Ectodermal cell (in vitro differentiated cells): ENCODE results near the gene AMBP. TPM values are rescaled to one million over a fixed set of nuclear protein-coding genes. Genes with fewer than 3 reads are reported as not detected.

Experiments
- H3K27ac ChIP-seq: 2 replicates; pipeline ENCODE4 v1.7.0; 2013; ENCODE audit warnings: mild to moderate bottlenecking, low read depth, low read length; ENCODE audit not compliant: insufficient read depth, poor library complexity, severe bottlenecking
- H3K27me3 ChIP-seq: 2 replicates; pipeline ENCODE4 v1.7.0; 2013; ENCODE audit warnings: mild to moderate bottlenecking, low read length; ENCODE audit not compliant: insufficient read depth, control insufficient read depth, poor library complexity, severe bottlenecking
- H3K36me3 ChIP-seq: one replicate; pipeline ENCODE4 v1.7.0; 2013; ENCODE audit warnings: low read length; ENCODE audit not compliant: control insufficient read depth, insufficient read depth
- H3K4me1 ChIP-seq: one replicate; pipeline ENCODE4 v1.7.0; 2013; ENCODE audit warnings: low read length; ENCODE audit not compliant: control insufficient read depth, insufficient read depth
- H3K4me3 ChIP-seq: 2 replicates; pipeline ENCODE4 v1.7.0; 2013; ENCODE audit warnings: low read depth, low read length, control low read depth; ENCODE audit not compliant: insufficient read depth
- H3K9me3 ChIP-seq: 2 replicates; pipeline ENCODE4 v1.7.0; 2013; ENCODE audit warnings: mild to moderate bottlenecking, low read length, moderate library complexity; ENCODE audit not compliant: control insufficient read depth
- WGBS, 2 experiments: methylation state at CpG; one replicate each; pipeline ENCODE4 v1.1.7; 2013; ENCODE audit warnings: missing lambda C conversion rate in 2 of 2; 5-methylcytosine and 5-hydroxymethylcytosine counted together
- polyA plus RNA-seq, 4 experiments: library from polyadenylated mRNA; stranded (reverse); fragments of 50-300 nt; gene quantifications; one replicate each; pipeline ENCODE4 v1.2.3, GENCODE V29; 2013

Gene AMBP
- polyA plus RNA-seq (2013, experiment 1 of 4) = 0.46 TPM
- 0.71 TPM for polyA plus RNA-seq (2013, experiment 2 of 4)
- polyA plus RNA-seq (2013, experiment 3 of 4) = 0.59 TPM
- polyA plus RNA-seq (2013, experiment 4 of 4) = 0.53 TPM

- 87% methylated on average over 16 of the region's 16 CpGs for WGBS, 2 experiments
Measured at GRCh38 chr9:114078021-114078780, at the start of gene AMBP. Gene AMBP (minus strand): TSS chr9:114078300. CDS start chr9:114078209, 91 bp downstream.

GRCh38 chr9:114126247-114127060, 48.4 kb upstream of the AMBP start:
- H3K4me1 ChIP-seq = peaks cover 11% of the 10 kb centered on the region
- H3K36me3 ChIP-seq = no peaks in the 10 kb centered on the region
- no peak overlapping the region for H3K4me3 ChIP-seq
- no peaks in the 10 kb centered on the region for H3K9me3 ChIP-seq
- H3K27ac ChIP-seq = no peak overlapping the region
- 83 to 85% methylated on average over 13 of the region's 13 CpGs for WGBS, 2 experiments
- no peaks in the 10 kb centered on the region for H3K27me3 ChIP-seq

More at GRCh38 chr9:114078021-114078780, at the start of gene AMBP:
- H3K27ac ChIP-seq = no peak within 1 kb of the TSS
- no peak within 1 kb of the TSS for H3K4me3 ChIP-seq
- H3K27me3 ChIP-seq = no peaks in the 10 kb centered on the region
- H3K9me3 ChIP-seq = no peaks in the 10 kb centered on the region
- H3K4me1 ChIP-seq = no peaks in the 10 kb centered on the region
- H3K36me3 ChIP-seq = no peaks in the 10 kb centered on the region

GRCh38 chr9:114125476-114126013, 47.4 kb upstream of the AMBP start:
- Histone ChIP-seq H3K27ac (no peak overlapping the region), H3K27me3 (no peaks in the 10 kb centered on the region), H3K4me3 (no peak overlapping the region), H3K36me3 (no peaks in the 10 kb centered on the region), H3K4me1 (peaks cover 11% of the 10 kb centered on the region), H3K9me3 (no peaks in the 10 kb centered on the region)
- 83 to 86% methylated on average over 10 of the region's 10 CpGs for WGBS, 2 experiments

GRCh38 chr9:114124666-114125475, 46.8 kb upstream of the AMBP start:
- H3K27me3 ChIP-seq = no peaks in the 10 kb centered on the region
- no peak overlapping the region for H3K27ac ChIP-seq
- H3K36me3 ChIP-seq = no peaks in the 10 kb centered on the region
- no peak overlapping the region for H3K4me3 ChIP-seq
- 88 to 91% methylated on average over 13 of the region's 13 CpGs for WGBS, 2 experiments
- H3K4me1 ChIP-seq = peaks cover 11% of the 10 kb centered on the region
- no peaks in the 10 kb centered on the region for H3K9me3 ChIP-seq

- H3K27me3 ChIP-seq = no peaks in the 10 kb centered on the region
- H3K27ac ChIP-seq = no peak overlapping the region
- no peaks in the 10 kb centered on the region for H3K36me3 ChIP-seq
- no peak overlapping the region for H3K4me3 ChIP-seq
- peaks cover 11% of the 10 kb centered on the region for H3K4me1 ChIP-seq
- WGBS, 2 experiments = 40 to 48% methylated on average over 1 of the region's 1 CpG
- H3K9me3 ChIP-seq = no peaks in the 10 kb centered on the region
Measured at GRCh38 chr9:114124138-114124537, 46.0 kb upstream of the AMBP start.

- no peaks in the 10 kb centered on the region for H3K9me3 ChIP-seq
- 93 to 94% methylated on average over 9 of the region's 9 CpGs for WGBS, 2 experiments
- no peaks in the 10 kb centered on the region for H3K36me3 ChIP-seq
Measured at GRCh38 chr9:114123031-114123977, 45.2 kb upstream of the AMBP start.

GRCh38 chr9:114122136-114123027, 44.3 kb upstream of the AMBP start:
- Histone ChIP-seq H3K27ac (no peak overlapping the region), H3K4me1 (peaks cover 23% of the 10 kb centered on the region), H3K36me3 (no peaks in the 10 kb centered on the region), H3K27me3 (no peaks in the 10 kb centered on the region), H3K9me3 (no peaks in the 10 kb centered on the region), H3K4me3 (no peak overlapping the region)
- 91 to 94% methylated on average over 9 of the region's 9 CpGs for WGBS, 2 experiments

More at GRCh38 chr9:114123031-114123977, 45.2 kb upstream of the AMBP start:
- Histone ChIP-seq H3K4me1 (peaks cover 16% of the 10 kb centered on the region), H3K27ac (no peak overlapping the region), H3K27me3 (no peaks in the 10 kb centered on the region), H3K4me3 (no peak overlapping the region)

- Histone ChIP-seq H3K27ac (no peak overlapping the region), H3K36me3 (no peaks in the 10 kb centered on the region), H3K4me1 (peaks cover 23% of the 10 kb centered on the region), H3K4me3 (no peak overlapping the region), H3K27me3 (no peaks in the 10 kb centered on the region), H3K9me3 (no peaks in the 10 kb centered on the region)
- WGBS, 2 experiments = 92% methylated on average over 16 of the region's 16 CpGs
Measured at GRCh38 chr9:114121227-114122135, 43.4 kb upstream of the AMBP start.
